Osteoblast (primary cell): ENCODE data around the gene ABI3BP. TPM values are rescaled to one million over a fixed set of nuclear protein-coding genes. Genes with fewer than 3 reads are reported as not detected.

ENCODE experiments used
- DNase-seq: peaks from one replicate; pipeline ENCODE4 v3.0.0; 2011; ENCODE audit warnings: low spot score, mixed read lengths; ENCODE audit not compliant: insufficient read length; ENCODE audit errors: missing footprints
- H2AFZ ChIP-seq: 2 replicates; pipeline ENCODE4 v1.6.0; 2011; ENCODE audit warnings: mild to moderate bottlenecking, low read length
- H3K27ac ChIP-seq: 2 replicates; pipeline ENCODE4 v1.5.1; 2011; ENCODE audit warnings: mild to moderate bottlenecking, low read depth, low read length, moderate library complexity
- H3K27me3 ChIP-seq: 2 replicates; pipeline ENCODE4 v1.6.0; 2012; ENCODE audit warnings: mild to moderate bottlenecking, control low read depth, inconsistent platforms, low read length, moderate library complexity; ENCODE audit not compliant: insufficient read depth
- H3K36me3 ChIP-seq: 2 replicates; pipeline ENCODE4 v1.5.1; 2011; ENCODE audit warnings: mild to moderate bottlenecking, low read length, control low read depth, moderate library complexity; ENCODE audit not compliant: insufficient read depth
- H3K4me1 ChIP-seq: 2 replicates; pipeline ENCODE4 v1.5.1; 2011; ENCODE audit warnings: mild to moderate bottlenecking, low read length, control low read depth, moderate library complexity; ENCODE audit not compliant: insufficient read depth
- H3K4me2 ChIP-seq: 2 replicates; pipeline ENCODE4 v1.6.0; 2011; ENCODE audit warnings: mild to moderate bottlenecking, low read length; ENCODE audit not compliant: insufficient read depth
- H3K4me3 ChIP-seq: fragments of 200-600 bp; sonication (generic); 3 replicates; pipeline ENCODE4 v1.5.1; 2012; ENCODE audit warnings: mild to moderate bottlenecking, low read length, inconsistent platforms; ENCODE audit not compliant: insufficient read depth
- H3K79me2 ChIP-seq: 2 replicates; pipeline ENCODE4 v1.6.0; 2012; ENCODE audit warnings: mild to moderate bottlenecking, low read length, control low read depth, inconsistent platforms; ENCODE audit not compliant: insufficient read depth
- H3K9me3 ChIP-seq: 2 replicates; pipeline ENCODE4 v1.5.1; 2011; ENCODE audit warnings: low read depth, low read length, control low read depth
- H4K20me1 ChIP-seq: 2 replicates; pipeline ENCODE4 v1.6.0; 2012; ENCODE audit warnings: mild to moderate bottlenecking, low read length, control low read depth; ENCODE audit not compliant: insufficient read depth
- total RNA-seq: library from RNA; depleted of rRNA; stranded (reverse); fragments of >200 nt; gene quantifications from 2 replicates; pipeline ENCODE4 v1.2.3, GENCODE V29; 2012
- TF ChIP-seq, protein P1 (sequence below): IDR thresholded peaks from 2 replicates; pipeline ENCODE4 v1.5.1; 2011; ENCODE audit warnings: mild to moderate bottlenecking, low read depth, low read length, moderate library complexity; ENCODE audit errors: extremely low read depth

ABI3BP gene
- total RNA-seq, 1 donor: 130 TPM

DNA sequence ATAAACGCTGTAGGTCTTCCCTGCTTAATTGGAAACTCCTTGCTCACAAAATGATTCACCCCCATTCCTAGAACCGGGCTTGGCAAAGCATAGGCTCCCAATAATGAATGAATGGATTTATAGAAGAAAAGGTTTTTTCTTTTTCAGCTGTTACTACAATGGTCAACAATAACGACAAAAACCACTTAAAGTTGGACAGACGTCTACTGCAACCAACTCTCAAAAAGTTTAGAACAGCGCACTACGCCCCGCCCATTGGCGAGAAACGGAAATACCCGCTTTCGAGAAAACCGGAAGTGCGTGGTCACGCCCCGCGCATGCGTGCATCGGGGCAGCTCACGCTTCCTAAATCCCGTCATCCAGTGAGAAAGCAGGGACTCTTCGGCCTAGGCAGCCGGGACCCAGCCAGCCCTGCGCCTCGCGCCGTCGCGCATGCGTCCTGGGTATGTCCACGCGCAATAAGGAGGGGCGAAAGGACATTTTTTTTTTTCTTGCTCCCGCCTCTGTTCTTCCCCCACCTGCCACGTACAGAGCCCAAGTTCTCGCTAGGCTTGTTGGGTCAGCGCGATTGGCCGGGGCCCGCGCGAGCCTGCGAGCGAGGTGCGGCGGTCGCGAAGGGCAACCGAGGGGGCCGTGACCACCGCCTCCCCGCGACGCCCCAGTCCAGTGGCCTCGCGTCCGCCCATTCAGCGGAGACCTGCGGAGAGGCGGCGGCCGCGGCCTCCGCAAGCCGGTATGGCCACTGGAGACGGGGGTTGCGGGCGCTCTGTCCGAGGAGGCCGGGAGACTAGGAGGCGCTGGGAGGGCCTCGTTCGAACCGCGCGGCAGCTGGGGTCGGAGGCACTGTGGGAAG lies 284.0 kb downstream of the ABI3BP start, which contains the start of gene TFG:
TSS of gene TFG (plus strand) at position 506 of the 853 bp plus-strand sequence. CDS start 4,192 bp downstream, outside the sequence.
- H3K4me1 ChIP-seq: peaks cover 21% of the 10 kb centered on the region
- H3K4me2 ChIP-seq: peak within 1 kb of the TSS; percentile 83
- peaks cover 19% of the 10 kb centered on the region for H3K36me3 ChIP-seq
- H2AFZ ChIP-seq: peak within 1 kb of the TSS; percentile 73
- H3K27me3 ChIP-seq: no peaks in the 10 kb centered on the region
- H3K79me2 ChIP-seq: peaks cover 46% of the 10 kb centered on the region
- peaks cover 40% of the 10 kb centered on the region for H4K20me1 ChIP-seq
- TF ChIP-seq, protein P1, sequence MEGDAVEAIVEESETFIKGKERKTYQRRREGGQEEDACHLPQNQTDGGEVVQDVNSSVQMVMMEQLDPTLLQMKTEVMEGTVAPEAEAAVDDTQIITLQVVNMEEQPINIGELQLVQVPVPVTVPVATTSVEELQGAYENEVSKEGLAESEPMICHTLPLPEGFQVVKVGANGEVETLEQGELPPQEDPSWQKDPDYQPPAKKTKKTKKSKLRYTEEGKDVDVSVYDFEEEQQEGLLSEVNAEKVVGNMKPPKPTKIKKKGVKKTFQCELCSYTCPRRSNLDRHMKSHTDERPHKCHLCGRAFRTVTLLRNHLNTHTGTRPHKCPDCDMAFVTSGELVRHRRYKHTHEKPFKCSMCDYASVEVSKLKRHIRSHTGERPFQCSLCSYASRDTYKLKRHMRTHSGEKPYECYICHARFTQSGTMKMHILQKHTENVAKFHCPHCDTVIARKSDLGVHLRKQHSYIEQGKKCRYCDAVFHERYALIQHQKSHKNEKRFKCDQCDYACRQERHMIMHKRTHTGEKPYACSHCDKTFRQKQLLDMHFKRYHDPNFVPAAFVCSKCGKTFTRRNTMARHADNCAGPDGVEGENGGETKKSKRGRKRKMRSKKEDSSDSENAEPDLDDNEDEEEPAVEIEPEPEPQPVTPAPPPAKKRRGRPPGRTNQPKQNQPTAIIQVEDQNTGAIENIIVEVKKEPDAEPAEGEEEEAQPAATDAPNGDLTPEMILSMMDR: no peak
- peak within 1 kb of the TSS; percentile 73 for H3K4me3 ChIP-seq
- peak within 1 kb of the TSS; percentile 82 for H3K27ac ChIP-seq
- DNase-seq: peak; percentile 99
- H3K9me3 ChIP-seq: no peaks in the 10 kb centered on the region

DNA sequence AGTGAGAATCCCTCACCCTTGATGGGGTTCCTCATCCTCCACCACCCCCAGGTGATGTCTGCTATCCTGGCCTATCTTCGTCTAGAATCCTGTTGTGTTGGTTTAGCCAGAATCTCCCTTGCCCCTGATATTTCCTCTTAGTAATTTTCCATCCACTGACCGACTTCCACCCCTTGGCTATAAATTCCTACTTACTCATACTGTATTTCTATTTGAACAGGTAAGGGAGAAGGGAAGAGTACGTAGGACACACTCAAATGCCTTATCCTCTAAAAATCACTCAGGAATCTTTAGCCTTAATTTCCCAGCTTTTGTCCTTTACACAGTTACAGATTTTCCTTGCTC lies 284.6 kb downstream of the ABI3BP start:
- Histone ChIP-seq H3K27ac (peak overlapping the region; percentile 63), H3K4me2 (peak overlapping the region; percentile 76), H3K36me3 (peaks cover 13% of the 10 kb centered on the region), H3K9me3 (no peaks in the 10 kb centered on the region), H3K4me3 (peak overlapping the region; percentile 73), H3K4me1 (peaks cover 21% of the 10 kb centered on the region), H3K79me2 (peaks cover 40% of the 10 kb centered on the region), H2AFZ (peak overlapping the region; percentile 73), H3K27me3 (no peaks in the 10 kb centered on the region), H4K20me1 (peaks cover 36% of the 10 kb centered on the region)
- DNase-seq: no peak
- TF ChIP-seq, protein P1: no peak

GRCh38 chr3:100706365-100706764 lies 286.9 kb downstream of the ABI3BP start:
- no peak overlapping the region for H3K4me2 ChIP-seq
- H3K27ac ChIP-seq: no peak overlapping the region
- peaks cover 2% of the 10 kb centered on the region for H3K36me3 ChIP-seq
- H3K9me3 ChIP-seq: no peaks in the 10 kb centered on the region
- H3K4me1 ChIP-seq: peaks cover 13% of the 10 kb centered on the region
- DNase-seq: no peak
- H3K79me2 ChIP-seq: peaks cover 18% of the 10 kb centered on the region
- TF ChIP-seq, protein P1: no peak
- no peaks in the 10 kb centered on the region for H3K27me3 ChIP-seq
- peaks cover 16% of the 10 kb centered on the region for H4K20me1 ChIP-seq
- H3K4me3 ChIP-seq: no peak overlapping the region
- H2AFZ ChIP-seq: peak overlapping the region; percentile 44

- TF ChIP-seq, protein P1: no peak
- H3K4me3 ChIP-seq: no peak overlapping the region
- no peaks in the 10 kb centered on the region for H3K9me3 ChIP-seq
- no peaks in the 10 kb centered on the region for H4K20me1 ChIP-seq
- H3K4me2 ChIP-seq: no peak overlapping the region
- H2AFZ ChIP-seq: no peak overlapping the region
- peaks cover 3% of the 10 kb centered on the region for H3K4me1 ChIP-seq
- H3K27me3 ChIP-seq: peaks cover 3% of the 10 kb centered on the region
- H3K27ac ChIP-seq: no peak overlapping the region
- no peak for DNase-seq
- H3K79me2 ChIP-seq: no peaks in the 10 kb centered on the region
- H3K36me3 ChIP-seq: no peaks in the 10 kb centered on the region
These were observed 289.4 kb downstream of the ABI3BP start for GRCh38 chr3:100703865-100704264.
